HG03520 (cell line): ENCODE results near the gene LIPG.

ENCODE experiments used
- ATAC-seq: cut with Tn5 transposase; IDR thresholded peaks from one replicate; pipeline ENCODE4 v1.9.1; 2021; ENCODE audit warnings: mild to moderate bottlenecking, moderate library complexity; ENCODE audit not compliant: unreplicated experiment

Gene LIPG

GRCh38 chr18:49610022-49610445 is 48.2 kb downstream of the LIPG start:
- ATAC-seq = no peak

GRCh38 chr18:49611316-49611715 is 49.5 kb downstream of the LIPG start:
- no peak for ATAC-seq

- ATAC-seq = peak; percentile 95
Measured at GRCh38 chr18:49612515-49613033, 50.7 kb downstream of the LIPG start.

GRCh38 chr18:49613141-49613640 is 51.3 kb downstream of the LIPG start:
- no peak for ATAC-seq

GRCh38 chr18:49613641-49614151 is 51.8 kb downstream of the LIPG start:
- ATAC-seq = no peak

- ATAC-seq = no peak
Measured at GRCh38 chr18:49616618-49617328, 54.9 kb downstream of the LIPG start.

GRCh38 chr18:49617329-49617695 is 55.5 kb downstream of the LIPG start:
- ATAC-seq = no peak

GRCh38 chr18:49617865-49618264 is 56.0 kb downstream of the LIPG start:
- no peak for ATAC-seq

- no peak for ATAC-seq
Measured at GRCh38 chr18:49618742-49619681, 57.2 kb downstream of the LIPG start.

GRCh38 chr18:49619801-49620200 is 57.9 kb downstream of the LIPG start:
- no peak for ATAC-seq

- ATAC-seq = no peak
Measured at GRCh38 chr18:49621301-49621700, 59.4 kb downstream of the LIPG start.

- no peak for ATAC-seq
Measured at GRCh38 chr18:49621717-49622351, 60.0 kb downstream of the LIPG start.

- no peak for ATAC-seq
Measured at GRCh38 chr18:49623571-49623970, 61.7 kb downstream of the LIPG start.

- no peak for ATAC-seq
Measured at GRCh38 chr18:49625021-49625691, 63.3 kb downstream of the LIPG start.

- ATAC-seq = no peak
Measured at GRCh38 chr18:49626842-49627467, 65.1 kb downstream of the LIPG start.

GRCh38 chr18:49628119-49628518 is 66.3 kb downstream of the LIPG start:
- ATAC-seq = no peak

GRCh38 chr18:49628881-49629795 is 67.3 kb downstream of the LIPG start:
- ATAC-seq = no peak

- no peak for ATAC-seq
Measured at GRCh38 chr18:49630246-49630699, 68.4 kb downstream of the LIPG start.
